Neural progenitor cell (in vitro differentiated cells): Measurements from ENCODE around the gene KCNB1. TPM values are rescaled to one million over a fixed set of nuclear protein-coding genes. Genes with fewer than 3 reads are reported as not detected.

Source experiments
- DNase-seq: peaks from one replicate; pipeline ENCODE4 v3.0.0-alpha.2; 2016; ENCODE audit warnings: low spot score
- H2AFZ ChIP-seq: fragments of 200-600 bp; sonication (generic); replicated peaks from 2 replicates; pipeline ENCODE4 v1.6.1; 2016; ENCODE audit warnings: antibody characterized with exemption
- H3F3A ChIP-seq: fragments of 200-600 bp; sonication (generic); 2 replicates; pipeline ENCODE4 v1.6.1; 2016; ENCODE audit warnings: antibody characterized with exemption, low read depth
- H3K27ac ChIP-seq: fragments of 200-600 bp; sonication (generic); 2 replicates; pipeline ENCODE4 v1.5.1; 2016; ENCODE audit warnings: mild to moderate bottlenecking
- H3K27me3 ChIP-seq: fragments of 200-600 bp; sonication (generic); 2 replicates; pipeline ENCODE4 v1.6.1; 2016; ENCODE audit warnings: mild to moderate bottlenecking, moderate library complexity
- H3K36me3 ChIP-seq: fragments of 200-600 bp; sonication (generic); 2 replicates; pipeline ENCODE4 v1.5.1; 2016
- H3K4me1 ChIP-seq: fragments of 200-600 bp; sonication (generic); 2 replicates; pipeline ENCODE4 v1.6.1; 2016; ENCODE audit warnings: mixed run types
- H3K4me2 ChIP-seq: fragments of 200-600 bp; sonication (generic); 2 replicates; pipeline ENCODE4 v1.6.1; 2016
- H3K4me3 ChIP-seq: fragments of 200-600 bp; sonication (generic); 2 replicates; pipeline ENCODE4 v1.5.1; 2016
- H3K79me2 ChIP-seq: fragments of 200-600 bp; sonication (generic); 2 replicates; pipeline ENCODE4 v1.6.1; 2016; ENCODE audit warnings: low read depth
- H3K9ac ChIP-seq: fragments of 200-600 bp; sonication (generic); 2 replicates; pipeline ENCODE4 v1.6.1; 2016
- H3K9me3 ChIP-seq: fragments of 200-600 bp; sonication (generic); 2 replicates; pipeline ENCODE4 v1.5.1; 2016; ENCODE audit warnings: low read depth
- H4K20me1 ChIP-seq: fragments of 200-600 bp; sonication (generic); 2 replicates; pipeline ENCODE4 v1.6.1; 2016; ENCODE audit warnings: low read depth
- H3K27ac Mint-ChIP-seq: 3 replicates; pipeline ENCODE4 v1.8.0; 2021; ENCODE audit warnings: mixed read lengths
- H3K27me3 Mint-ChIP-seq: 2 replicates; pipeline ENCODE4 v1.8.0; 2022; ENCODE audit warnings: low read depth, mild to moderate bottlenecking, inconsistent platforms, moderate library complexity, mixed read lengths; ENCODE audit not compliant: insufficient read depth
- H3K36me3 Mint-ChIP-seq: 3 replicates; pipeline ENCODE4 v1.8.0; 2021; ENCODE audit warnings: mixed read lengths
- H3K4me1 Mint-ChIP-seq: 3 replicates; pipeline ENCODE4 v1.8.0; 2021; ENCODE audit warnings: mixed read lengths
- H3K4me3 Mint-ChIP-seq: 3 replicates; pipeline ENCODE4 v1.8.0; 2021; ENCODE audit warnings: mild to moderate bottlenecking, moderate library complexity, mixed read lengths
- H3K9me3 Mint-ChIP-seq: 3 replicates; pipeline ENCODE4 v1.8.0; 2020; ENCODE audit warnings: mixed read lengths
- EZH2 ChIP-seq: fragments of 200-600 bp; sonication (generic); IDR thresholded peaks from 2 replicates; pipeline ENCODE4 v1.6.1; 2017; ENCODE audit warnings: antibody characterized with exemption, mild to moderate bottlenecking, moderate library complexity
- EZH2phosphoT487 ChIP-seq: fragments of 200-600 bp; sonication (generic); IDR thresholded peaks from 2 replicates; pipeline ENCODE4 v1.6.1; 2017; ENCODE audit warnings: antibody characterized with exemption
- total RNA-seq: library from RNA; depleted of rRNA; stranded (reverse); fragments of >200 nt; gene quantifications from 2 replicates; pipeline ENCODE4 v1.2.3, GENCODE V29; 2015; ENCODE audit warnings: low replicate concordance
- TF ChIP-seq, protein P1 (sequence below): fragments of 200-600 bp; sonication (generic); IDR thresholded peaks from 2 replicates; pipeline ENCODE4 v1.5.1; 2017; ENCODE audit warnings: antibody characterized with exemption, mild to moderate bottlenecking

The KCNB1 gene
- total RNA-seq, 1 donor from 2014 or later = 0.97 TPM

DNA sequence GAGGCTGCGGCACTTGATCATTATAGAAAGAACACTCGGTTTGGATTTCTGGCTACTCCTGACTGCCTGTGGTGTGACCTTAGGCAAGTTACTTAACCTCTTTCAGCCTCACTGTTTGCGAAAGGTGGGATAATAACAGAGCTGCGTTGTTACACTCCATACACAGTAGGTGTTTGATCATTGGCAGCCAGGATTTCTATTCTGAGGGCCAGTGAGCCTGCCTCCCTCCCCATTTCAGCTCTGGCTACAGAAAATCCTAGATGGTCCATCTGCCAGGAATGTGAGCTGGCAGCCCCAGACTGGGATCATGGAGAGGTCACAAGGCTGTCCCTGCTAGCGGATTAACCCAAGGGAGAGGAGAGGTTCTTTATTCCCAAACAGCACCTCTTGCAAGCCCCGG is 2.7 kb downstream of the KCNB1 start:
- TF ChIP-seq EZH2 = no peak
- no peak for TF ChIP-seq EZH2phosphoT487
- TF ChIP-seq, protein P1, sequence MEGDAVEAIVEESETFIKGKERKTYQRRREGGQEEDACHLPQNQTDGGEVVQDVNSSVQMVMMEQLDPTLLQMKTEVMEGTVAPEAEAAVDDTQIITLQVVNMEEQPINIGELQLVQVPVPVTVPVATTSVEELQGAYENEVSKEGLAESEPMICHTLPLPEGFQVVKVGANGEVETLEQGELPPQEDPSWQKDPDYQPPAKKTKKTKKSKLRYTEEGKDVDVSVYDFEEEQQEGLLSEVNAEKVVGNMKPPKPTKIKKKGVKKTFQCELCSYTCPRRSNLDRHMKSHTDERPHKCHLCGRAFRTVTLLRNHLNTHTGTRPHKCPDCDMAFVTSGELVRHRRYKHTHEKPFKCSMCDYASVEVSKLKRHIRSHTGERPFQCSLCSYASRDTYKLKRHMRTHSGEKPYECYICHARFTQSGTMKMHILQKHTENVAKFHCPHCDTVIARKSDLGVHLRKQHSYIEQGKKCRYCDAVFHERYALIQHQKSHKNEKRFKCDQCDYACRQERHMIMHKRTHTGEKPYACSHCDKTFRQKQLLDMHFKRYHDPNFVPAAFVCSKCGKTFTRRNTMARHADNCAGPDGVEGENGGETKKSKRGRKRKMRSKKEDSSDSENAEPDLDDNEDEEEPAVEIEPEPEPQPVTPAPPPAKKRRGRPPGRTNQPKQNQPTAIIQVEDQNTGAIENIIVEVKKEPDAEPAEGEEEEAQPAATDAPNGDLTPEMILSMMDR = no peak
- no peaks in the 10 kb centered on the region for H3K9me3 Mint-ChIP-seq
- Histone ChIP-seq H3K27ac (no peak overlapping the region), H3K36me3 (no peaks in the 10 kb centered on the region), H3K27me3 (peaks cover 36% of the 10 kb centered on the region), H3K9ac (no peak overlapping the region), H2AFZ (no peak overlapping the region), H3K9me3 (no peaks in the 10 kb centered on the region), H3K4me1 (peaks cover 17% of the 10 kb centered on the region), H4K20me1 (peaks cover 47% of the 10 kb centered on the region), H3K4me2 (peak overlapping the region; percentile 6), H3K79me2 (no peaks in the 10 kb centered on the region), H3F3A (peaks cover 11% of the 10 kb centered on the region), H3K4me3 (no peak overlapping the region)
- peaks cover 14% of the 10 kb centered on the region for H3K27me3 Mint-ChIP-seq
- H3K4me1 Mint-ChIP-seq = peaks cover 35% of the 10 kb centered on the region
- H3K36me3 Mint-ChIP-seq = peaks cover 4% of the 10 kb centered on the region
- peak; percentile 58 for DNase-seq
- H3K4me3 Mint-ChIP-seq = no peak overlapping the region
- no peak overlapping the region for H3K27ac Mint-ChIP-seq

DNA sequence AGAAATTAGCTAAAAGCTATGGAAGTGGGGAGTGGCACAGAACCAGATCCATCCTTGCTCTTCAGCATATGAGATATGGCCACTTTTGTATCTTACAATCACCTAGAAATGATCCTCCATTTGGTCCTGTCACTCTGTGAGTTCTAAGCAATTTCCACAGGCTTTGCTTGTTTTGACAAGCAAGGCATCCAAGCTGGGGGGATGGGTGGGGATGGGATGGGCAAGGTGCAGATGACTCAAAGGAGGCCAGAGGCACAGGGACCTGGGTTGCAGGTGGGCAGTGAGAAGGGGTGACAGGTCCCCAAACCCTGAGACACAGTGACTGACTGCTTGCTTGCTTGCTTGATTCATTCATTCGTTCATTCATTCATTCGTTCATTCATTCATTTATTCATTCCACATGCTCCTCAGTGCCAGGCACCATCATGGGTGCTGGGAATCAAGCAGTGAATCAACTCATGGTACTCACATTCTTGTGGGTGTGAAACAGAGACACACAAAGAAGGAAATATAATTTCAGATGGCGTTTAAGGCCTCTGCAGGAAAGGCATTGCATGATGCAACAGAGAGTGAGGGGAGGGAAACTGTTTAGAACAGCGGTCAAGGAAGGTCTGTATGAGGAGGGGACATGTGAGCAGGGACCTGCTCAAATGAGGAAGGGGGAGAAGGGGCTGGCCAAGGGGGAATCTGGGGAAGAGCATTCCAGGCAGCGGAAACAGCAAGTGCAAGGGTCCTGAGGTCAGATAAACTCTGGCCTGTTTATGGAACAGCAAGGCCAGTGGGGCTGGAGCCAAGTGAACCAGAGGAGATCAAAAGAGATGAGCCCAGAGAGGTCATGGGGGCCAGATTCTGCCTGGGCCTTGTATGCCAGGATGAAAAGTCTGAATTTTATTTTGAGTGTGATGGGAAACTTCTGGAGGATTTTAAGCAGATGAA is 3.4 kb downstream of the KCNB1 start:
- Histone ChIP-seq H3K4me1 (peaks cover 12% of the 10 kb centered on the region), H3K27ac (no peak overlapping the region), H3K4me3 (no peak overlapping the region), H3K9me3 (no peaks in the 10 kb centered on the region), H4K20me1 (peaks cover 47% of the 10 kb centered on the region), H2AFZ (no peak overlapping the region), H3K4me2 (no peak overlapping the region), H3F3A (peaks cover 11% of the 10 kb centered on the region), H3K36me3 (no peaks in the 10 kb centered on the region), H3K79me2 (no peaks in the 10 kb centered on the region), H3K27me3 (peaks cover 29% of the 10 kb centered on the region), H3K9ac (no peak overlapping the region)
- Mint-ChIP-seq H3K27ac (no peak overlapping the region), H3K9me3 (no peaks in the 10 kb centered on the region), H3K27me3 (peaks cover 15% of the 10 kb centered on the region), H3K36me3 (peaks cover 4% of the 10 kb centered on the region), H3K4me1 (peaks cover 33% of the 10 kb centered on the region), H3K4me3 (no peak overlapping the region)
- no peak for DNase-seq
- TF ChIP-seq EZH2 (no peak), EZH2phosphoT487 (no peak)
- TF ChIP-seq, protein P1 = no peak

GRCh38 chr20:49478266-49478665 is 4.2 kb downstream of the KCNB1 start:
- no peak overlapping the region for H3K4me3 Mint-ChIP-seq
- peaks cover 23% of the 10 kb centered on the region for H3K27me3 ChIP-seq
- H3K9me3 ChIP-seq = no peaks in the 10 kb centered on the region
- peaks cover 4% of the 10 kb centered on the region for H3K36me3 Mint-ChIP-seq
- no peaks in the 10 kb centered on the region for H3K79me2 ChIP-seq
- peaks cover 47% of the 10 kb centered on the region for H4K20me1 ChIP-seq
- peaks cover 15% of the 10 kb centered on the region for H3K27me3 Mint-ChIP-seq
- no peak overlapping the region for H3K9ac ChIP-seq
- H3K9me3 Mint-ChIP-seq = no peaks in the 10 kb centered on the region
- peaks cover 33% of the 10 kb centered on the region for H3K4me1 Mint-ChIP-seq
- peaks cover 12% of the 10 kb centered on the region for H3K4me1 ChIP-seq
- no peak overlapping the region for H3K4me2 ChIP-seq
- no peak overlapping the region for H3K4me3 ChIP-seq
- no peak for TF ChIP-seq EZH2phosphoT487
- TF ChIP-seq, protein P1 = no peak
- no peak for TF ChIP-seq EZH2
- no peaks in the 10 kb centered on the region for H3K36me3 ChIP-seq
- H2AFZ ChIP-seq = no peak overlapping the region
- no peak overlapping the region for H3K27ac ChIP-seq
- H3K27ac Mint-ChIP-seq = no peak overlapping the region
- DNase-seq = no peak
- peaks cover 11% of the 10 kb centered on the region for H3F3A ChIP-seq
